ENCODE measurements around the gene PLA2G4E.

PLA2G4E gene

DNA sequence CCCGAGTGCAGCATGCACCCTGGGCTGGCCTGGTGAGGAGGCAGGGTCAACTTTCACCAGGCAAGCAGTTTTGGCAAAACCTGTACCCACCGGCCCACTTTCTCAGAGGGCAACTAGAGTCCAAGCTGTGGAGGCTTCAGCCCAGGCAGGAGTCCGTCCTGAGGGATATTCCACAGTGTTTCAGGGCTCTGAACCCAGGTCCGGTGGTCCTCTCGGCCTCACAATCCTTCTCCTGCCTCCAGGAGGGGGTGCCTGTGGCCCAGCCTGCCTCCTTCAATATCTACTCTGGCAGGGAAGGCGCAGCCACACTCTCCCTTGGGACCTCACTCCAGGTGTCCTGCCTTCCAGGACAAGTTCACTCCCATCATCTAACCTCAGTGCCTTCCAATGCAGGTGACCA lies 3.9 kb downstream of the PLA2G4E start:
- DNase-seq: no peak

DNA sequence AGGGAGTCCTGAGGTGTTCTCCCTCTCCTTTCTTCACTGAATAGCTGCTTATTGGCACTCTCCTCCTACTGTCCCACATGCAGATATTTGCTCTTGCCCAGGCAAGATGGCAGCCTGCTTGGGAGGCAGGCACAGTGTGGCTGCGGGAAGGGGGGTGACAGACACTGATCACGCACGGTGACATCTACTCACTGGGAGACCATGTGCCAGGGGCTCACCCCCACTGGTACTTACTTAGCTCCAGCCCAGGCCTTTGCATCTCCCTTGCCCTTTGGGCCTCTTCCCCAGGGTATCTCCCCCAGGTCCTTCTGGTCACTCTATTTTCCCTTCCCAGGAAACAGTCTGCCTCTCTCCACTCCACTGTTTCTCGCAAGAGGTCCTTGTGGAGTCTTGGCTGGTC lies 6.4 kb downstream of the PLA2G4E start:
- DNase-seq: no peak

GRCh38 chr15:42012928-42013482 lies 7.8 kb downstream of the PLA2G4E start:
- no peak for DNase-seq

DNA sequence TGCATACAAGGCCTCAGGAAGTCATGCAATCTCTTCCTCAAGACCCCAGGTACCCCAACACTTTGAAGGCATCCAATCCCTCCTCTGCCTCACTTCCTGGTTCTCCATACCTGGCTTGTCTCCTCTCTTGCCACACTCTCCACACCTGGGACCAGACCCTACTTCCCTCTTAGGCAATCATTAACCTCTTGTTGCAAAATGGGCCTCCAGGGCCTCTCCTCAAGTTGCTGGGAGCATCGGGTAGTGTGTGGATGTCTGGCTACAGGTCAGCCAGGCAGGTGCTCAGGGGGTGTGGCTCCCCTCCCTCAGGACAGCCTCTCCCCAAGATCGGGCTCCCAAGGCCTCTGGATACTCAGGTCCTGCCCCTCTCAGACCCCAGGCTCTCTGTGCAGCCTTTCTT lies 8.6 kb downstream of the PLA2G4E start:
- DNase-seq: no peak

DNA sequence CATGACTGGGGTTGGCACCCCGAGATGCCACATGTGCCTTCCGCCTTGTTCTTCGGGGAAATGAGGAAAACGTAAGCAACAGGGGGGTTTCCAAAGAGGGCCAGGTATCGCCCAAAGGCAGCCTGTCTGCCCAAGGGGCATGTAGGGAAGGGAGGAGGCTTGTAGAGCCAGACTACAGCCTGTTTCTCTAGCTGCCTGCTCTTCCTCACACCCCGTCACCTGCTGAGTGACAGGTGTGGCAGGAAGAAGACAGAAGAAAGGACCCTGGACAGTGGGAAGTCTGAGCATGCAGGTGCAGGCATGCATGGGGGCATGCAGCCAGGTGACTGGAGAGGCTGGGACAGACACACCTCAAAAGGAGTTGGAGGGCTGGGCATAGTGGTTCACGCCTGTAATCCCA lies 9.8 kb downstream of the PLA2G4E start:
- peak in 1 of 3 experiments; percentile 3 for DNase-seq

DNA sequence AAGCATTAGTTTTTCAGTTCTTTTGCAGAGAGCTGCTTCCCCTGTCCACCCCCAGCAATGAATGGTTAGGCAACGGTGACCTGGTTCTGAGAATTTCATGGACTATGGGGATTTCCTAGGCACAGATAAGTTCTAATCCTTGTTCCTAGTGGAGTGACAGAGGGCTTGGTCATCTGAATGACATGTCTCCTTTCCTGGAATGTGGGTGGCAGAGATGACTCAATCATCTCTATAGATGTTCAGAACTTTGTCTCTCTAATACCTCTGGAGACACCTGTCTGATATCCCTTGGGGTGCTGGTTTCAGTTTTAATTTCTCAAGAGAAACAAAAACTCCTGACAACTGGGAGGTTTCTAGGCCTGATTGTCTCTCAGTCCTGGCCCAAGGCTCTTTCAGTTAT lies 10.4 kb downstream of the PLA2G4E start:
- DNase-seq: no peak

GRCh38 chr15:42009474-42009873 lies 11.4 kb downstream of the PLA2G4E start:
- DNase-seq: no peak

- no peak for DNase-seq
These were observed 11.8 kb downstream of the PLA2G4E start for GRCh38 chr15:42009022-42009421.

GRCh38 chr15:42007386-42007785 lies 13.5 kb downstream of the PLA2G4E start:
- no peak for DNase-seq

DNA sequence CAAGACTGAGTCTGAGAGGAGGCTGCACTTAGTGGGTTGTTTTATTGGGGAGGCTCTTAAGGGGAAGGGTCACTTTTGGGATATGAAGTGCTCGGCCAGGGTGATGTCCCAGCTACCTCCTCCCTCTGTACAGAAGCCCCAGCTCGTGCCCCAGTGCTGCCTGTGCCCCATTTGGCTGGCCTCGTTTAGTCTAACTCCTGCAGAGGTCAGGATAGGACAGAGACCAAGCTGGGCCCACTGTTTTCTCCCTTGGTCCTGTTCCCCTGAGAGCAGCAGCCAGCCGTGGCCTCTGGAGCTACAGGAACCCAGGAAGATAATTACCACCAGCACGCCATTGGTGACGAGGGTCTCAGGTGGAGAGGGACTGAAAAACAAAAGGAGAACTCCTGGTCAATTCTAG lies 18.5 kb downstream of the PLA2G4E start:
- DNase-seq: no peak

GRCh38 chr15:42001236-42001635 lies 19.6 kb downstream of the PLA2G4E start:
- no peak for DNase-seq

DNA sequence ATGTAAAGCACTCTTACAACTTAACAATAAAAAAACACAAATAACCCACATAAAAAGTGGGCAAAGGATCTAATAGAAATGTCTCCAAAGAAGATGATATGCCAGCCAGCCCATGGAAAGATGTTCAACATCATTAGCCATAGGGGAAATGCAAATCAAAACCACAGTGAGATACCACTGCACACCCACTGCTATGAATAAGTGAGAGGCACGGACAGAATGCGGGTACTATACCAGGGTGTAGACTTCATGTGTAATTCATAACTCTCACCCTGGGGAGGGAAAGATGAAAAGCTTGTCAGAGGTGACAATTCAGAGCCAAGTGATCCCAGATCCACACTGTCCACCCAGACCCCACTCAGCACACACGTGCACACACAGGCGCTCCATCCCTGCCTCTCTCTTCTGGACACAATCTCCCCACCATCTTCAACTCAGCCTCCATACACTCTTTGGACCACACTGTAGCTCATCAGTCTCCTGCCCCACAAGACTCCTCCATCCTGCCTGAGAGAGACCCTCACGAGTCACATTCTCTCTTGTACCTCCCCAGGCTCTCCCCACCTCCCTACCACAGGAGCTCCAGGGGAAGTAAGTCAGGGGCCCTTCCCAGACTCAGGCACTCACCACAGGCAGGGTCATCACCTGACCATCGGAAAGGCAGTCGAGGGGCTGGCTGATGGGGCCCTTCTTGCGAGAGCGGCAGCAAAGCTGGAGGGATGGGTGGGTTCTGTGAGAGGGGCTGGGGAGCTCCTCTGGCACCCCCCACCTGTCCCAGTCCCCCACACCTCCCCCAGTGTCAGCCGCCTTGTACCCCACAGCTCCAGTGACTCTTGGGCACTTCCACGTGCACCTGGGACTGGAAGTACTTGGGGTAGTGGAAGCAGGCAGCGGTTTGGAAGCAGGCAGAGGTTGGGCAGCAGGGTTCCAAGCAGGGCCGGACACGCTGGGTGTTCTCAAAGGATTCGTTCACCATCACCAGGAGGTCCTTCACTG lies 21.3 kb downstream of the PLA2G4E start:
- no peak for DNase-seq

DNA sequence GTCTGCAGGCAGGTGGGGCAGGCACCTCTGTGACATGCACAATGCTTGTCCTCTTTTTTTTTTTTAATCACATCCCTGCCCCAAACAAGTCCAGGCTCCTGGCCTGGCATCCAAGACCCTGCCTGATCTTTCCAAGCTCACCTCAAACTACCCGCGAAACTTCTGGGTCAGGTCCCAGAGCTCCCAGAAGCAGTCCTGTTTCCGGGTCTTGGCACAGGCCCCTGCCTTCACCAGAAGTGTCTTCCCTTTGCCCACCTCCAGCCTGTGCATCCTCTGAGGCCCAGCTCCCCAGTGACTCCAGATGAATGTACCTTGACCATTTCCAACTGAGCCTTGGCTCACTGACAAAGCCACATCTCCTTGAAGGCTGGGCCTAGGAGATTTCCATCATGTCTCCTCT lies 23.0 kb downstream of the PLA2G4E start:
- no peak for DNase-seq

GRCh38 chr15:41996921-41997592 lies 23.8 kb downstream of the PLA2G4E start:
- no peak for DNase-seq

DNA sequence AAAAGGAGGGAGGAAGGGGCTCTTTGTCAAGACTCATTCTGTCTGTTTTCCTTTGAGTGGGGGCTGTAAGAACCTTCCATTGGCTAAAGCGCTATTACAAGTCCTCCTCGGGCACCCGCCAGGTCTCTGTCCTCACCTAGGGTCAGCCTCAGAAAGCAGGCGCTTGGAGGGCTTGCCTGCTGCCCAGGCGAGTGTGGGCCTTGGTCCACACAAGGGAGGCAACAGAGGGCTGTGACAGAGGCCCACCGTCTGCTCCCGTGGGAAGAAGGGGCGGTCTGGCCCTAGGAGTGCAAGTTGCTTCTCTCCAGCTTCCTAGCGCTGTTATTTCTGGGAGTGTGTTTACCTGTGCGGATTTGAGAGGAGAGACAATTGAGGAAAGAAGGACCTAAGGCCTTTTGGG lies 24.5 kb downstream of the PLA2G4E start:
- no peak for DNase-seq

DNA sequence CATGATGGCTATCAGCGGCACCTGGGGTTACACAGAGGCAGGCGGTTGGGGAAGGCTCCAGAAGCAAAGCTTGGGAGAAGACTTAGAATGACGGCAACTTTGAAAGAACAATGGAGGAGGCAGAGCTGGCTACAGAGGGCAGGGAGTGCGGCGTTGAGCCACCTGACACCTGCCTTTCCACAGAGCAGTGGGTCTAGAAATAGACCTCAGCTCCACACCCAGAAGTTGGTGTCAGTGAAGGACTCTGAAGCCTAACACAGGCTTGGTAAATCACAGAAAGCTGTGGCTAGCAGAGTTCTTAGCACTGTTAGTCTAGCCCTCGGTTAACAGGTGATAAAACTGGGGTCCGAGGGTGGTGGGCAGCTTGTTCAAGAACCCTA lies 25.4 kb downstream of the PLA2G4E start:
- no peak for DNase-seq

DNA sequence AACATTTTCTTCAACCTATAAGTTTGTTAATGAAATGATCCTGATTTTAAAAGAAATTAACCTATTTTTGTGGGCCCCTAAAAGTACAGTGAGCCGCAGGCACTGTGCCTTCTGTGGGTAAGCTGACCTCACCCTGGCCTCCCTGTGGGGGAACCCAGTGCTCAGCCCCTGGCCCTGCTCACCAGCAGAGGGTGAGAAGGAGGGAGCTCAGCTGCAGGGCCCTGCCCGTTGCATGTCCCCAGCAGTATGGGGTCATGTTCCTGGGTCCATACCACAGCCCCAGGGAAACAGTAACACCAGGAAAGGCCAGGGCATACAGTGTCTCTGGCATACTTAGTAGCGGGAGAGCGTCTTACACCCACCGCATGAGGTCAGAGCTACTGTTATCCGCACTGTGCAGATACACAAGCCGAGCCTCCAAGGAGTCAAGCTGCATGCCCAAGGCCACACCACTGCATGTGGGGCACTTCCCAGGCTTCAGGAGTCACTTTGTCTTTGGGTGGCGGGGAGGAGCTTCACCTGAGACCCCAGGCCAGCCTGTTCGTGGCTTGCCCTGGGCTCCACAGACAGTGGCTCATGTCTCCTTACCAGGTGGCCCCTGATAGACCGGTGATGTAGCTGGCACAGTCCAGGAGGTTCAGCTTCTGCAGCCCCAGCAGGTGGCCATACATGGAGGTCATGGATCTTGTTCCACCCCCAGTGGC lies 25.9 kb downstream of the PLA2G4E start:
- DNase-seq: no peak

GRCh38 chr15:41994171-41994650 lies 26.6 kb downstream of the PLA2G4E start:
- no peak for DNase-seq

DNA sequence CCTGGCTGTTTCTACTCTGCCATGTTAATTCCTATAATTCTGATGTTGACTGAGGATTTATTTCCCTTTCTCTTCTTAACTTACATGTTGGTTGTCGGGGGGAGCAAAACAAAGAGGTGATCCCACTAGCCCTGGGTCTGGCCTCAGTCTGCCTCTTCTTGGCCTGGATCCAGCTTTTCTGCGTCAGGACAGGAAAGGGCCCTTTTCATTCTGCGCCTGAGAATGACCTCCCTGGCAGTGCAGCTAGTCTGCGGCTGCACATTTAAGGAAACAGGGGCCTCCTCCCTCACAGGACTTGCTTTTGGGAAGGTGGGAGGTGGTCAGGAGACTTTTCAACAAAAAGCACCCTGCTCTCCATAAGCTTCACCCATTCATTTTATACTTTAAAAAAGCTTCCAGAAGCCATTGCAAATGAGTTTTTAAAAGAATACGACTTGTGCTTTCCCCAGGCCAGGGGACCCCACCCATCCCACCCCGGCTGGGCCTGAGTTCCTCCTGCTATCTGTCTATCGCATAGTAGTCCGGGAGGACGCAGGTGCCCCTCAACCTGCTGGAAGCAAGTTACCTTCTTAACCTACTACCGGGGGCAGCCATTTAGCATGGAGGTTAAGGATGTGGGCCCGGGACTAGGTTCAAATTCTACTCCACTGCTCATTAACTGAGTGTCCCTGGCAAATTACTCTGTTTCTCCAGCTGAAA lies 27.2 kb downstream of the PLA2G4E start:
- DNase-seq: no peak

GRCh38 chr15:41992803-41993190 lies 28.0 kb downstream of the PLA2G4E start:
- DNase-seq: no peak

- no peak for DNase-seq
These were observed 28.6 kb downstream of the PLA2G4E start for GRCh38 chr15:41992151-41992802.

DNA sequence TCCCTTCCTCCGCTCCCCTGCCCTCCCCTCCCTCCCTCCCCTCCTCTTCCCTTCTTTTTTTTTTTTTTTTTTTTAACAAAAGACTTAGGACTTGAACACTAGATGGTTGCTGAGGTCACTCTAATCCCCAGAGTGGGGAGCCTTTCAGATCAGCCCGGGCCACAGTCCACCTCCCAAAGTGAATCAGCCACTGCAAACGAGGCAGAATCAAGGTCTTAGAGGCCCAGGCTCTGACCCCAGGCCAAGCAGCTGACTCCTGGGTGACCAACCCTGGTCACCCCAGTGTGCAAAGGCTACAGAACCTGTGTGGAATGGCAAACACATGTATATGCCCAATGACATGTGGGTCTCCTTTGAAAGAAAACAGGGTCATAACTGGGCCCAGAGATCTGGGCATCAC lies 30.2 kb downstream of the PLA2G4E start:
- DNase-seq: no peak
